Raji (cell line): ENCODE results near the gene ETS2.

Experiments used
- POLR2A ChIP-seq: IDR thresholded peaks from 2 replicates; pipeline ENCODE4 v1.6.1; 2011; ENCODE audit warnings: low read depth, low read length, control low read depth; ENCODE audit not compliant: insufficient read depth

ETS2 gene

GRCh38 chr21:38805328-38806152 lies at the start of gene ETS2:
Gene ETS2, plus strand, starts transcription at chr21:38805929. Its CDS starts 4,106 bp downstream, at chr21:38810035.
- peak; percentile 70 for TF ChIP-seq POLR2A

- no peak for TF ChIP-seq POLR2A
These were observed 49.0 kb upstream of the ETS2 start for GRCh38 chr21:38756746-38757145.

- TF ChIP-seq POLR2A, result no peak
These were observed 47.1 kb upstream of the ETS2 start for GRCh38 chr21:38758501-38759214.

- TF ChIP-seq POLR2A, result no peak
These were observed 46.3 kb upstream of the ETS2 start for GRCh38 chr21:38759413-38759812.

- no peak for TF ChIP-seq POLR2A
These were observed 45.5 kb upstream of the ETS2 start for GRCh38 chr21:38760017-38760761.

- no peak for TF ChIP-seq POLR2A
These were observed 45.0 kb upstream of the ETS2 start for GRCh38 chr21:38760762-38761155.

GRCh38 chr21:38761531-38761930 lies 44.2 kb upstream of the ETS2 start:
- no peak for TF ChIP-seq POLR2A

GRCh38 chr21:38765056-38765455 lies 40.7 kb upstream of the ETS2 start:
- TF ChIP-seq POLR2A, result no peak

GRCh38 chr21:38766987-38767722 lies 38.6 kb upstream of the ETS2 start:
- TF ChIP-seq POLR2A, result peak; percentile 32; the same call in 1 of the 2 replicates

GRCh38 chr21:38768471-38769063 lies 37.2 kb upstream of the ETS2 start:
- TF ChIP-seq POLR2A, result no peak

- TF ChIP-seq POLR2A, result no peak
These were observed 36.4 kb upstream of the ETS2 start for GRCh38 chr21:38769191-38769780.

GRCh38 chr21:38770660-38771059 lies 35.1 kb upstream of the ETS2 start:
- no peak for TF ChIP-seq POLR2A

- no peak for TF ChIP-seq POLR2A
These were observed 34.2 kb upstream of the ETS2 start for GRCh38 chr21:38771536-38771935.

- no peak for TF ChIP-seq POLR2A
These were observed 33.1 kb upstream of the ETS2 start for GRCh38 chr21:38772646-38773045.
